A673 (cell line): ENCODE data around the gene GSX2. TPM values are rescaled to one million over a fixed set of nuclear protein-coding genes. Genes with fewer than 3 reads are reported as not detected.
"Not testable (repeated sequence)": the region's sequence is repeated elsewhere in the genome, so short reads cannot be mapped to it uniquely, and the experiment has no call there.

ENCODE experiments used
- BruUV-seq: library from RNA; stranded (reverse); fragments of 400-500 nt; replicated peaks from 2 replicates; lab custom pipeline; 2021; lab: Mats Ljungman, UMichigan
- CTCF ChIA-PET: fragments of 300-600 bp; sonication (Branson Sonifier 250); formaldehyde crosslinking; loops from one replicate; lab custom pipeline; 2022; ENCODE audit warnings: antibody characterized with exemption; lab: Charles Lee
- POLR2A ChIA-PET: fragments of 300-600 bp; sonication (Branson Sonifier 250); formaldehyde crosslinking; loops from one replicate; lab custom pipeline; 2022; ENCODE audit warnings: antibody characterized with exemption; ENCODE audit not compliant: low non-redundant PET; lab: Charles Lee
- DNase-seq: peaks from one replicate; pipeline ENCODE4 v3.0.0-alpha.2; 2015; ENCODE audit warnings: low spot score
- H3K27ac ChIP-seq: fragments of 200-600 bp; sonication (generic); 2 replicates; pipeline ENCODE4 v1.5.1; 2016; ENCODE audit warnings: mixed run types, low read depth, mild to moderate bottlenecking, mixed read lengths, antibody characterized with exemption, low read length; ENCODE audit not compliant: poor library complexity, severe bottlenecking
- H3K27me3 ChIP-seq: fragments of 200-600 bp; sonication (generic); replicated peaks from 2 replicates; pipeline ENCODE4 v1.6.1; 2017; ENCODE audit warnings: mixed run types, low read depth, mild to moderate bottlenecking, mixed read lengths, antibody characterized with exemption, low read length; ENCODE audit not compliant: insufficient read depth, poor library complexity
- H3K36me3 ChIP-seq: fragments of 200-600 bp; sonication (generic); 2 replicates; pipeline ENCODE4 v1.6.1; 2016; ENCODE audit warnings: mixed run types, mild to moderate bottlenecking, mixed read lengths, antibody characterized with exemption, low read length; ENCODE audit not compliant: insufficient read depth, poor library complexity, severe bottlenecking
- H3K4me1 ChIP-seq: fragments of 200-600 bp; sonication (generic); 2 replicates; pipeline ENCODE4 v1.6.1; 2017; ENCODE audit warnings: mixed run types, mild to moderate bottlenecking, mixed read lengths, antibody characterized with exemption, low read length; ENCODE audit not compliant: insufficient read depth, poor library complexity, severe bottlenecking
- H3K4me3 ChIP-seq: fragments of 200-600 bp; sonication (generic); 2 replicates; pipeline ENCODE4 v1.5.1; 2016; ENCODE audit warnings: low read depth, mixed run types, mild to moderate bottlenecking, mixed read lengths, low read length; ENCODE audit not compliant: poor library complexity, severe bottlenecking
- H3K9me3 ChIP-seq: fragments of 200-600 bp; sonication (generic); 2 replicates; pipeline ENCODE4 v1.6.1; 2016; ENCODE audit warnings: mixed run types, low read depth, mild to moderate bottlenecking, mixed read lengths, antibody characterized with exemption, low read length; ENCODE audit not compliant: poor library complexity, severe bottlenecking
- CTCF ChIP-seq: fragments of 300-800, 200-600 bp; sonication (generic); conservative IDR thresholded peaks from 2 replicates; pipeline ENCODE4 v1.5.1; 2017; ENCODE audit warnings: low read depth, mild to moderate bottlenecking, antibody characterized with exemption, low read length, moderate library complexity, mixed read lengths
- EZH2 ChIP-seq: fragments of 200-600 bp; sonication (generic); IDR thresholded peaks from 2 replicates; pipeline ENCODE4 v1.6.1; 2017; ENCODE audit warnings: borderline replicate concordance, low read depth, mild to moderate bottlenecking, mixed read lengths, antibody characterized with exemption, low read length; ENCODE audit not compliant: poor library complexity, severe bottlenecking
- intact Hi-C: fragments of 100-400 bp; cut with micrococcal nuclease; formaldehyde crosslinking; loops from one replicate; pipeline ENCODE4 v1.10.0; 2022; ENCODE audit not compliant: unreplicated experiment
- total RNA-seq: library from RNA; stranded (reverse); gene quantifications from 2 replicates; pipeline ENCODE4 v1.2.3, GENCODE V29; 2021

The GSX2 gene
- total RNA-seq, 1 experiment from 2014 or later, result not detected

- no TSS peak for BruUV-seq
- ChIA-PET CTCF (no interaction called here), POLR2A (no interaction called here)
- H3K9me3 ChIP-seq, result no peaks in the 10 kb centered on the region
- no peak for DNase-seq
- H3K4me1 ChIP-seq, result no peaks in the 10 kb centered on the region
- intact Hi-C loops, result no loop called here
- H3K27me3 ChIP-seq, result no peaks in the 10 kb centered on the region
- no peaks in the 10 kb centered on the region for H3K36me3 ChIP-seq
- TF ChIP-seq CTCF (no peak), EZH2 (no peak)
- H3K27ac ChIP-seq, result no peak overlapping the region
- no peak overlapping the region for H3K4me3 ChIP-seq
Observed at GRCh38 chr4:54118850-54119589, 19.1 kb downstream of the GSX2 start.

- Histone ChIP-seq H3K27ac (no peak overlapping the region), H3K4me3 (no peak overlapping the region), H3K27me3 (no peaks in the 10 kb centered on the region), H3K4me1 (no peaks in the 10 kb centered on the region), H3K9me3 (no peaks in the 10 kb centered on the region), H3K36me3 (no peaks in the 10 kb centered on the region)
- TF ChIP-seq CTCF, result no peak
- TF ChIP-seq EZH2, result no peak
- BruUV-seq, result no TSS peak
- intact Hi-C loops, result no loop called here
- DNase-seq, result no peak
- ChIA-PET CTCF (no interaction called here), POLR2A (no interaction called here)
Observed at GRCh38 chr4:54120518-54120917, 20.6 kb downstream of the GSX2 start.

- Histone ChIP-seq H3K36me3 (no peaks in the 10 kb centered on the region), H3K4me1 (no peaks in the 10 kb centered on the region), H3K4me3 (no peak overlapping the region), H3K27ac (no peak overlapping the region), H3K9me3 (no peaks in the 10 kb centered on the region), H3K27me3 (no peaks in the 10 kb centered on the region)
- DNase-seq, result no peak
- no TSS peak for BruUV-seq
- ChIA-PET CTCF (no interaction called here), POLR2A (no interaction called here)
- intact Hi-C loops, result no loop called here
- TF ChIP-seq EZH2 (no peak), CTCF (no peak)
Observed at GRCh38 chr4:54127660-54128059, 27.7 kb downstream of the GSX2 start.

GRCh38 chr4:54128694-54129093 is 28.7 kb downstream of the GSX2 start:
- H3K27ac ChIP-seq, H3K9me3 ChIP-seq, H3K4me3 ChIP-seq, BruUV-seq, POLR2A ChIA-PET, H3K36me3 ChIP-seq, H3K4me1 ChIP-seq, intact Hi-C loops, DNase-seq, CTCF ChIA-PET, H3K27me3 ChIP-seq: not testable (repeated sequence)
